OCI-LY1 (cell line): Measurements from ENCODE around the gene ZMIZ1.

Experiments used
- EZH2 ChIP-seq: fragments of 200-600 bp; sonication (generic), shearing (Covaris generic); IDR thresholded peaks from 2 replicates; pipeline ENCODE4 v1.8.0; 2017; ENCODE audit warnings: borderline replicate concordance, mixed run types, mild to moderate bottlenecking, antibody characterized with exemption, low read length, moderate library complexity, mixed read lengths
- TF ChIP-seq, protein P1 (sequence below): fragments of 200-600 bp; sonication (generic), shearing (Covaris generic); IDR thresholded peaks from 2 replicates; pipeline ENCODE4 v1.5.1; 2017; ENCODE audit warnings: mild to moderate bottlenecking, antibody characterized with exemption, low read length, moderate library complexity, mixed read lengths

DNA sequence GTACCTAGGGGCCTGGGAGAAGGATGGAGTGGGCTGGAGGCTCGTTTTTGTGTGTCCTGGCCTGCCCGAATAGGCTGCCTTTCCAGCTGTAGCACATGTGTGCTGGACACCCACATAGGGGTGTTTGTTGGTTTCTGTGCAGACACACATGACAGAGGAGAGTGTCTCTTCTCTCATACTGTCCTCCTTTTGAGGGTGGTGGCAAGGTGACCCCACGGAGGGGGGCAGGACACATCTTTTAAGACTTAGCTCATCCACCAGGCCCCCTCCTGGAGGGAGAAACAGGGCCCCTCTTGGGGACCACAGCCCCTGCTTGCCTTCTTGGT, 206.3 kb downstream of the ZMIZ1 start:
- TF ChIP-seq, protein P1, sequence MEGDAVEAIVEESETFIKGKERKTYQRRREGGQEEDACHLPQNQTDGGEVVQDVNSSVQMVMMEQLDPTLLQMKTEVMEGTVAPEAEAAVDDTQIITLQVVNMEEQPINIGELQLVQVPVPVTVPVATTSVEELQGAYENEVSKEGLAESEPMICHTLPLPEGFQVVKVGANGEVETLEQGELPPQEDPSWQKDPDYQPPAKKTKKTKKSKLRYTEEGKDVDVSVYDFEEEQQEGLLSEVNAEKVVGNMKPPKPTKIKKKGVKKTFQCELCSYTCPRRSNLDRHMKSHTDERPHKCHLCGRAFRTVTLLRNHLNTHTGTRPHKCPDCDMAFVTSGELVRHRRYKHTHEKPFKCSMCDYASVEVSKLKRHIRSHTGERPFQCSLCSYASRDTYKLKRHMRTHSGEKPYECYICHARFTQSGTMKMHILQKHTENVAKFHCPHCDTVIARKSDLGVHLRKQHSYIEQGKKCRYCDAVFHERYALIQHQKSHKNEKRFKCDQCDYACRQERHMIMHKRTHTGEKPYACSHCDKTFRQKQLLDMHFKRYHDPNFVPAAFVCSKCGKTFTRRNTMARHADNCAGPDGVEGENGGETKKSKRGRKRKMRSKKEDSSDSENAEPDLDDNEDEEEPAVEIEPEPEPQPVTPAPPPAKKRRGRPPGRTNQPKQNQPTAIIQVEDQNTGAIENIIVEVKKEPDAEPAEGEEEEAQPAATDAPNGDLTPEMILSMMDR = no peak
- no peak for TF ChIP-seq EZH2
